Measurements from ENCODE around the gene DUSP15.
A peak's percentile ranks its signal among the peaks of the same experiment; 100 is the strongest.
"Not testable (repeated sequence)": the region's sequence is repeated elsewhere in the genome, so short reads cannot be mapped to it uniquely, and the experiment has no call there.

Gene DUSP15

GRCh38 chr20:31839782-31840487, 30.4 kb downstream of the DUSP15 start:
- DNase-seq (ENCODE audit: low spot score), result no peak

- no peak for DNase-seq (ENCODE audit: low spot score)
Measured at GRCh38 chr20:31838646-31839292, 31.6 kb downstream of the DUSP15 start.

GRCh38 chr20:31837896-31838397, 32.4 kb downstream of the DUSP15 start:
- no peak for DNase-seq (ENCODE audit: low spot score)

GRCh38 chr20:31836853-31837608, 33.3 kb downstream of the DUSP15 start:
- DNase-seq (ENCODE audit: low spot score), result no peak

- DNase-seq (ENCODE audit: low spot score), result peak; percentile 96
Measured at GRCh38 chr20:31835977-31836852, 34.1 kb downstream of the DUSP15 start.

- DNase-seq (ENCODE audit: low spot score), result no peak
Measured at GRCh38 chr20:31835554-31835953, 34.8 kb downstream of the DUSP15 start.

GRCh38 chr20:31833931-31834521, 36.3 kb downstream of the DUSP15 start:
- no peak for DNase-seq (ENCODE audit: low spot score)

GRCh38 chr20:31833130-31833930, 37.0 kb downstream of the DUSP15 start:
- peak; percentile 76 for DNase-seq (ENCODE audit: low spot score)

GRCh38 chr20:31831771-31832306, 38.5 kb downstream of the DUSP15 start:
- no peak for DNase-seq (ENCODE audit: low spot score)

GRCh38 chr20:31831211-31831610, 39.1 kb downstream of the DUSP15 start:
- no peak for DNase-seq (ENCODE audit: low spot score)

GRCh38 chr20:31830406-31830981, 39.8 kb downstream of the DUSP15 start:
- DNase-seq (ENCODE audit: low spot score), result no peak

GRCh38 chr20:31829731-31830130, 40.6 kb downstream of the DUSP15 start:
- no peak for DNase-seq (ENCODE audit: low spot score)

- DNase-seq (ENCODE audit: low spot score), result not testable (repeated sequence)
Measured at GRCh38 chr20:31828016-31828415, 42.3 kb downstream of the DUSP15 start.

- DNase-seq (ENCODE audit: low spot score), result no peak
Measured at GRCh38 chr20:31827059-31827458, 43.3 kb downstream of the DUSP15 start.

GRCh38 chr20:31826074-31826473, 44.3 kb downstream of the DUSP15 start:
- DNase-seq (ENCODE audit: low spot score), result no peak

- DNase-seq (ENCODE audit: low spot score), result no peak
Measured at GRCh38 chr20:31824554-31825313, 45.6 kb downstream of the DUSP15 start.

GRCh38 chr20:31824125-31824485, 46.2 kb downstream of the DUSP15 start:
- no peak for DNase-seq (ENCODE audit: low spot score)

- DNase-seq (ENCODE audit: low spot score), result no peak
Measured at GRCh38 chr20:31823360-31824124, 46.8 kb downstream of the DUSP15 start.

Measured in hepatic stellate cell (primary cell).